ENCODE data around the gene GAB1. TPM values are rescaled to one million over a fixed set of nuclear protein-coding genes. Genes with fewer than 3 reads are reported as not detected.

The GAB1 gene
- total and polyA plus RNA-seq, 2 donors from 2014 or later = 3.6 to 38.0 TPM

GRCh38 chr4:143357161-143357845, 20.6 kb downstream of the GAB1 start:
- Histone ChIP-seq H3K4me3 (ENCODE audit: low read length in 3 of 3) (no peak overlapping the region), H3K27ac (ENCODE audit: low read depth in 2 of 2, low read length in 2 of 2) (peak overlapping the region; percentile 43 to 49), H3K36me3 (ENCODE audit: control insufficient read depth in 2 of 3, insufficient read depth in 3 of 3, low read length in 3 of 3) (no peaks in the 10 kb centered on the region), H3K9me3 (ENCODE audit: control insufficient read depth in 2 of 3, insufficient read depth in 1 of 3, low read length in 3 of 3) (no peaks in the 10 kb centered on the region), H3K9ac (ENCODE audit: low read length in 3 of 3) (no peak overlapping the region), H3K4me1 (ENCODE audit: control insufficient read depth in 2 of 3, insufficient read depth in 2 of 3, low read depth in 1 of 3, low read length in 3 of 3) (peaks cover 8 to 76% (median 20%) of the 10 kb centered on the region in 3 donors), H3K27me3 (ENCODE audit: control insufficient read depth, insufficient read depth, low read length) (no peaks in the 10 kb centered on the region)
- no peak for TF ChIP-seq CTCF (IDR thresholded peaks at IDR 0.05; ENCODE audit: borderline replicate concordance, extremely low read depth, insufficient read depth)
- DNase-seq (no peak), FAIRE-seq (no peak)
- intact Hi-C loops (cut with DNase I) = no loop called here

- Histone ChIP-seq H3K27ac (ENCODE audit: low read depth in 2 of 2, low read length in 2 of 2) (peak overlapping the region; percentile 0 to 66), H3K27me3 (ENCODE audit: control insufficient read depth, insufficient read depth, low read length) (no peaks in the 10 kb centered on the region), H3K4me1 (ENCODE audit: control insufficient read depth in 2 of 3, insufficient read depth in 2 of 3, low read depth in 1 of 3, low read length in 3 of 3) (peaks cover 8 to 67% (median 19%) of the 10 kb centered on the region in 3 donors), H3K36me3 (ENCODE audit: control insufficient read depth in 2 of 3, insufficient read depth in 3 of 3, low read length in 3 of 3) (no peaks in the 10 kb centered on the region), H3K9ac (ENCODE audit: low read length in 3 of 3) (no peak overlapping the region), H3K4me3 (ENCODE audit: low read length in 3 of 3) (no peak overlapping the region), H3K9me3 (ENCODE audit: control insufficient read depth in 2 of 3, insufficient read depth in 1 of 3, low read length in 3 of 3) (no peaks in the 10 kb centered on the region)
- no peak for TF ChIP-seq CTCF (IDR thresholded peaks at IDR 0.05; ENCODE audit: borderline replicate concordance, extremely low read depth, insufficient read depth)
- FAIRE-seq (no peak), DNase-seq (no peak)
- intact Hi-C loops (cut with DNase I) = no loop called here
Measured at GRCh38 chr4:143358419-143358818, 21.7 kb downstream of the GAB1 start.

- peak overlapping the region; percentile 76 to 83 for H3K27ac ChIP-seq (ENCODE audit: low read depth in 2 of 2, low read length in 2 of 2)
- peak overlapping the region in 1 of 3 donors; percentile 4 for H3K9ac ChIP-seq (ENCODE audit: low read length in 3 of 3)
- TF ChIP-seq CTCF (IDR thresholded peaks at IDR 0.05; ENCODE audit: borderline replicate concordance, extremely low read depth, insufficient read depth) = no peak
- H3K9me3 ChIP-seq (ENCODE audit: control insufficient read depth in 2 of 3, insufficient read depth in 1 of 3, low read length in 3 of 3) = no peaks in the 10 kb centered on the region
- H3K27me3 ChIP-seq (ENCODE audit: control insufficient read depth, insufficient read depth, low read length) = no peaks in the 10 kb centered on the region
- H3K36me3 ChIP-seq (ENCODE audit: control insufficient read depth in 2 of 3, insufficient read depth in 3 of 3, low read length in 3 of 3) = no peaks in the 10 kb centered on the region
- DNase-seq = peak in 4 of 5 donors; percentile 55 to 90 (median 80)
- intact Hi-C loops (cut with DNase I) = no loop called here
- H3K4me3 ChIP-seq (ENCODE audit: low read length in 3 of 3) = peak overlapping the region; percentile 1 to 32 (median 28)
- H3K4me1 ChIP-seq (ENCODE audit: control insufficient read depth in 2 of 3, insufficient read depth in 2 of 3, low read depth in 1 of 3, low read length in 3 of 3) = peaks cover 8 to 61% (median 19%) of the 10 kb centered on the region in 3 donors
- peak; percentile 97 for FAIRE-seq
Measured at GRCh38 chr4:143358923-143359643, 22.4 kb downstream of the GAB1 start.

All from kidney (tissue), 14 donors.